ENCODE results near the gene CTSL.

Gene CTSL

GRCh38 chr9:87746186-87746585 is 20.3 kb downstream of the CTSL start:
- TF ChIP-seq BACH2 (CRISPR knock-in tag; IDR thresholded peaks at IDR 0.05; ENCODE audit: borderline replicate concordance) (no peak), PATZ1 (CRISPR knock-in tag; IDR thresholded peaks at IDR 0.05; ENCODE audit: borderline replicate concordance) (no peak), TOX (CRISPR knock-in tag; IDR thresholded peaks at IDR 0.05; ENCODE audit: borderline replicate concordance) (no peak), ZFP3 (CRISPR knock-in tag; IDR thresholded peaks at IDR 0.05) (no peak), CREB5 (CRISPR knock-in tag; IDR thresholded peaks at IDR 0.05; ENCODE audit: low read depth) (no peak), TCF4 (CRISPR knock-in tag; IDR thresholded peaks at IDR 0.05; ENCODE audit: borderline replicate concordance) (no peak), ZFP30 (CRISPR knock-in tag; IDR thresholded peaks at IDR 0.05) (no peak), ZNF565 (CRISPR knock-in tag; conservative IDR thresholded peaks at IDR 0.05; ENCODE audit: low read depth) (no peak), SNAI2 (CRISPR knock-in tag; IDR thresholded peaks at IDR 0.05) (no peak)
- ATAC-seq: no peak

- TF ChIP-seq PPARA (CRISPR knock-in tag; IDR thresholded peaks at IDR 0.05; ENCODE audit: borderline replicate concordance): no peak
- no peak for TF ChIP-seq ZFP30 (CRISPR knock-in tag; IDR thresholded peaks at IDR 0.05)
- no peak for TF ChIP-seq BACH2 (CRISPR knock-in tag; IDR thresholded peaks at IDR 0.05; ENCODE audit: borderline replicate concordance)
- TF ChIP-seq PATZ1 (CRISPR knock-in tag; IDR thresholded peaks at IDR 0.05; ENCODE audit: borderline replicate concordance): no peak
- no peak for TF ChIP-seq ZNF8 (CRISPR knock-in tag; IDR thresholded peaks at IDR 0.05)
- ATAC-seq: no peak
Observed at GRCh38 chr9:87748881-87749280, 23.0 kb downstream of the CTSL start.

- TF ChIP-seq ZC3H10 (CRISPR knock-in tag; IDR thresholded peaks at IDR 0.05) (no peak), ZNF70 (CRISPR knock-in tag; IDR thresholded peaks at IDR 0.05) (no peak), CREB5 (CRISPR knock-in tag; IDR thresholded peaks at IDR 0.05; ENCODE audit: low read depth) (no peak), ZNF8 (CRISPR knock-in tag; IDR thresholded peaks at IDR 0.05) (no peak), TSHZ2 (CRISPR knock-in tag; IDR thresholded peaks at IDR 0.05) (no peak), ESRRG (CRISPR knock-in tag; IDR thresholded peaks at IDR 0.05) (no peak), POU6F1 (CRISPR knock-in tag; IDR thresholded peaks at IDR 0.05; ENCODE audit: borderline replicate concordance, low read depth) (no peak), ZFP30 (CRISPR knock-in tag; IDR thresholded peaks at IDR 0.05) (no peak), OSR1 (CRISPR knock-in tag; IDR thresholded peaks at IDR 0.05) (no peak), PATZ1 (CRISPR knock-in tag; IDR thresholded peaks at IDR 0.05; ENCODE audit: borderline replicate concordance) (no peak), GLIS3 (CRISPR knock-in tag; IDR thresholded peaks at IDR 0.05) (no peak), ZFP3 (CRISPR knock-in tag; IDR thresholded peaks at IDR 0.05) (no peak), RARB (CRISPR knock-in tag; IDR thresholded peaks at IDR 0.05) (no peak), ARNTL (CRISPR knock-in tag; IDR thresholded peaks at IDR 0.05; ENCODE audit: borderline replicate concordance, low read depth) (no peak), ISL1 (CRISPR knock-in tag; IDR thresholded peaks at IDR 0.05) (no peak), TOX (CRISPR knock-in tag; IDR thresholded peaks at IDR 0.05; ENCODE audit: borderline replicate concordance) (no peak)
- no peak for ATAC-seq
Observed at GRCh38 chr9:87749335-87750035, 23.6 kb downstream of the CTSL start.
